Suprapubic skin (tissue), 4 donors: Measurements from ENCODE around the gene RERE. TPM values are rescaled to one million over a fixed set of nuclear protein-coding genes. Genes with fewer than 3 reads are reported as not detected.

Experiments
- DNase-seq, 2 donors: peaks; one replicate each; pipeline ENCODE4 v3.0.0-alpha.2; 2019; ENCODE audit warnings: low spot score in 2 of 2
- H3K27ac ChIP-seq: fragments of 200-600 bp; sonication (generic); one replicate; pipeline ENCODE4 v1.5.1; 2019
- H3K27me3 ChIP-seq: fragments of 200-600 bp; sonication (generic); one replicate; pipeline ENCODE4 v1.5.1; 2019
- H3K36me3 ChIP-seq: fragments of 200-600 bp; sonication (generic); one replicate; pipeline ENCODE4 v1.5.1; 2019
- H3K4me1 ChIP-seq: fragments of 200-600 bp; sonication (generic); one replicate; pipeline ENCODE4 v1.5.1; 2019
- H3K4me3 ChIP-seq: fragments of 200-600 bp; sonication (generic); one replicate; pipeline ENCODE4 v1.5.1; 2019; ENCODE audit warnings: mild to moderate bottlenecking
- H3K9me3 ChIP-seq: fragments of 200-600 bp; sonication (generic); one replicate; pipeline ENCODE4 v1.5.1; 2019
- EP300 ChIP-seq: sonication (generic); formaldehyde crosslinking; IDR thresholded peaks from one replicate; pipeline ENCODE4 v1.6.1; 2017; ENCODE audit warnings: antibody characterized with exemption
- POLR2A ChIP-seq, 2 donors: fragments of 450-650 bp; IDR thresholded peaks; one replicate each; pipeline ENCODE4 v1.6.1; 2017; ENCODE audit warnings: antibody characterized with exemption in 2 of 2, mild to moderate bottlenecking in 2 of 2, moderate library complexity in 2 of 2
- POLR2AphosphoS5 ChIP-seq, 3 donors: sonication (generic); formaldehyde crosslinking; IDR thresholded peaks; one replicate each; pipeline ENCODE4 v1.6.1; 2017; ENCODE audit warnings: antibody characterized with exemption in 3 of 3
- WGBS: methylation state at CpG from one replicate; pipeline ENCODE4 v1.1.5; 2018; 5-methylcytosine and 5-hydroxymethylcytosine counted together
- total RNA-seq, 4 donors: library from RNA; depleted of rRNA; stranded (reverse); fragments of >200 nt; gene quantifications; one replicate each; pipeline ENCODE4 v1.1.0, GENCODE V29; 2016
- TF ChIP-seq, protein P1 (sequence below), 2 donors: fragments of 200-600 bp in 1 of 2; fragments of 450-650 bp in 1 of 2; sonication (generic) in 1 of 2; IDR thresholded peaks; one replicate each; pipeline ENCODE4 v1.5.1; 2016 to 2019; ENCODE audit warnings: antibody characterized with exemption in 2 of 2, mild to moderate bottlenecking in 1 of 2, moderate library complexity in 1 of 2

RERE gene
- total RNA-seq, 4 donors from 2014 or later, result 43.4 to 113 (median 83.3) TPM

DNA sequence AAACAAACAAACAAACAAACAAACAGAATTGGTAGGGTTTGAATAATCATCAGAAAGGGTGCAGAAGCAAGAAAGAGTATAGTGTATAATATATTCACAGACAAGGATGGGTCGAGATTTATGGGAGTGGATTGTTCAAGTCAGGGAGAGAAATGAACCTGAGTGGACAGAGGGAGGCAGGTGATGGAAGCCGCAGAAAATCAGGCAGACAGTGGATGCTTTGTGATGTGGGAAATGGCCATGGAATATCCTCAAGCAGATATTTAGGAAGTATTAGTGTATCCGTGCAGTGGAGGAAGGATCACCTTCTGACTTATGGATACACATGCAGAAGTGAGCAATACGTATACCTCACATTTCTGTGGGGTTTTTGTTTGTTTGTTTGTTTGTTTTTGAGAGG lies 513.6 kb downstream of the RERE start:
- 93% methylated on average over 4 of the region's 4 CpGs for WGBS
- Histone ChIP-seq H3K27ac (no peak overlapping the region), H3K4me3 (no peak overlapping the region), H3K9me3 (no peaks in the 10 kb centered on the region), H3K27me3 (no peaks in the 10 kb centered on the region), H3K36me3 (no peaks in the 10 kb centered on the region), H3K4me1 (no peaks in the 10 kb centered on the region)
- no peak for DNase-seq
- TF ChIP-seq POLR2AphosphoS5 (IDR thresholded peaks at IDR 0.05) (no peak), EP300 (no peak), POLR2A (IDR thresholded peaks at IDR 0.05) (no peak)
- TF ChIP-seq, protein P1, sequence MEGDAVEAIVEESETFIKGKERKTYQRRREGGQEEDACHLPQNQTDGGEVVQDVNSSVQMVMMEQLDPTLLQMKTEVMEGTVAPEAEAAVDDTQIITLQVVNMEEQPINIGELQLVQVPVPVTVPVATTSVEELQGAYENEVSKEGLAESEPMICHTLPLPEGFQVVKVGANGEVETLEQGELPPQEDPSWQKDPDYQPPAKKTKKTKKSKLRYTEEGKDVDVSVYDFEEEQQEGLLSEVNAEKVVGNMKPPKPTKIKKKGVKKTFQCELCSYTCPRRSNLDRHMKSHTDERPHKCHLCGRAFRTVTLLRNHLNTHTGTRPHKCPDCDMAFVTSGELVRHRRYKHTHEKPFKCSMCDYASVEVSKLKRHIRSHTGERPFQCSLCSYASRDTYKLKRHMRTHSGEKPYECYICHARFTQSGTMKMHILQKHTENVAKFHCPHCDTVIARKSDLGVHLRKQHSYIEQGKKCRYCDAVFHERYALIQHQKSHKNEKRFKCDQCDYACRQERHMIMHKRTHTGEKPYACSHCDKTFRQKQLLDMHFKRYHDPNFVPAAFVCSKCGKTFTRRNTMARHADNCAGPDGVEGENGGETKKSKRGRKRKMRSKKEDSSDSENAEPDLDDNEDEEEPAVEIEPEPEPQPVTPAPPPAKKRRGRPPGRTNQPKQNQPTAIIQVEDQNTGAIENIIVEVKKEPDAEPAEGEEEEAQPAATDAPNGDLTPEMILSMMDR (IDR thresholded peaks at IDR 0.05), result no peak

DNA sequence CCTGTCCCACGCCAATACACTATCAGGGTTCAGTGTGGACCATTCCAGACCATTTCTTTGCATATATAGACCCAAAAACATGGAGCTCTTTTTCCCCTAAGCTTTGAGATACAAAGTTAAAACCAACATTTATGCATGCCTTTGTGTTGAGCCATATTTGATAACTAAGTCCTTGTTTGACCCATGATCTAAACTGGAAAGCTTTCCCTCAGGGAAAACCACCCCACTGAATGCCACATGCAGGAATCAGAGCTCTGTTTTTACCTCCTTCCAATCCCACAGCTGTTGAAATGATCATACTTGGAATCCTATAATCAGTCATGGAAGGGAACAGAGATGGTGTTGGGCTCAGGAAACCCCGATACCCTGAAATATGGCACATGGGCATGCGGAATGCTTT lies 514.3 kb downstream of the RERE start:
- Histone ChIP-seq H3K27ac (no peak overlapping the region), H3K27me3 (no peaks in the 10 kb centered on the region), H3K4me3 (no peak overlapping the region), H3K9me3 (no peaks in the 10 kb centered on the region), H3K4me1 (no peaks in the 10 kb centered on the region), H3K36me3 (no peaks in the 10 kb centered on the region)
- DNase-seq, result no peak
- 99% methylated on average over 3 of the region's 3 CpGs for WGBS
- TF ChIP-seq POLR2A (IDR thresholded peaks at IDR 0.05), result no peak
- no peak for TF ChIP-seq POLR2AphosphoS5 (IDR thresholded peaks at IDR 0.05)
- TF ChIP-seq, protein P1 (IDR thresholded peaks at IDR 0.05), result no peak
- no peak for TF ChIP-seq EP300

Other genes starting within 250 kb of the RERE start
- 100 to 1,000 TPM; 406 to 694 (median 578) TPM for gene ENO1, start 61.0 kb upstream of the RERE start, total RNA-seq
- gene CA6, start 128.2 kb upstream of the RERE start, total RNA-seq, result 10 to 100 TPM in 3 of 4 donors, 1 to 10 TPM in 1; 9.5 to 57.9 (median 38.7) TPM
- not detected for gene SLC2A7, start 208.8 kb upstream of the RERE start, total RNA-seq